Esophagus muscularis mucosa (tissue), 3 donors: ENCODE data around the gene CHDH.

Experiments used
- EP300 ChIP-seq: sonication (generic); formaldehyde crosslinking; IDR thresholded peaks from one replicate; pipeline ENCODE4 v1.6.1; 2017; ENCODE audit warnings: antibody characterized with exemption
- TF ChIP-seq, protein P1 (sequence below), 3 experiments: fragments of 200-600 bp in 2 of 3; fragments of 450-650 bp in 1 of 3; sonication (generic) in 2 of 3; IDR thresholded peaks; one replicate each; pipeline ENCODE4 v1.5.1; 2017 to 2019; ENCODE audit warnings: antibody characterized with exemption in 3 of 3, mild to moderate bottlenecking in 2 of 3, moderate library complexity in 1 of 3

DNA sequence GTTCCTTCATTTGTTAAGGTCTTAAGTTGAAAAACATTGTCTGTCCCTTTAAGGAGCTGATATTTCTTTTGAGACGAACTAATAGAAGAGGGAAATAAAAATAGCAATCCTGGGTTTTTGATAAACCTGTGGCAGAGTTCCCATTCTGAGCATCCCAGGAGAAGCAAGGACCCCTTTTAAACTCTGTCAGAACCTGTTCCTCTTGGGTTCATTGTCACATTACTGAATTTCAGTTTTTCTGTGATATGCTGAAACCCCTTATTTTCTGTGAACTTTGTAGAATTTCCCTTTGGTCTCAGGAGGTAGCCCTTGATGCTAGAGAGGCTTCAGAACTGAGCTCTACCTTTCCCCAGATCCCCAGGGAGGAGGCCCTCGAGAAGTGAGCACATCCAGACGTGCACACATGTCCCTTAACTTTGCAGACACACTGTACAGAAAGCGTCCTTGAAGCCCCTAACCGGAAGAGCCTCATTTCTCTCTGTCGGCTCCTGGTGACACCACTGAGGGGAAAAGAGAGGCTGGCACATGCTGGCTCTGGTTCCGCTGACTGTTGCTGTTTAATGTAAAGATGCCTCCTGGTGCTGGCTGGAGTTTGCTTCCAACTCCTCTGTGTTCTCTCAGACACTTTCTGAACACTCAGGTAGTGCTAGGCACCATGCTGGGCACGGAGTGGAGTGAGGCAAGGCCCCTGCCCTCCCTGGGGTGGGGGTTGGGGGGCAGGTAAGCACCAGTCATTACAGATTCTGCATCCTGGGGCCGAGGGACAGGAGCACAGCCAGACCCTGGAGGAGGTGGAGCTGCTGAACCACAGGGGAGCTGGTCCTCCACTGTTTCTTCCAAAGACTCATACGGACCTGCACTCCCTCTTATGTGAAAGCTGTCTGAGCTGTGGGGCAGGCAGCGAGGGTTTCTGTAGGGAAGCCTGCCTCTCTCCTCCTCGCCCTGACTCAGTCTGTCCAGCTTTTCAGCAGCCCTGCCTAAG is 77.5 kb downstream of the CHDH start:
- TF ChIP-seq, protein P1, sequence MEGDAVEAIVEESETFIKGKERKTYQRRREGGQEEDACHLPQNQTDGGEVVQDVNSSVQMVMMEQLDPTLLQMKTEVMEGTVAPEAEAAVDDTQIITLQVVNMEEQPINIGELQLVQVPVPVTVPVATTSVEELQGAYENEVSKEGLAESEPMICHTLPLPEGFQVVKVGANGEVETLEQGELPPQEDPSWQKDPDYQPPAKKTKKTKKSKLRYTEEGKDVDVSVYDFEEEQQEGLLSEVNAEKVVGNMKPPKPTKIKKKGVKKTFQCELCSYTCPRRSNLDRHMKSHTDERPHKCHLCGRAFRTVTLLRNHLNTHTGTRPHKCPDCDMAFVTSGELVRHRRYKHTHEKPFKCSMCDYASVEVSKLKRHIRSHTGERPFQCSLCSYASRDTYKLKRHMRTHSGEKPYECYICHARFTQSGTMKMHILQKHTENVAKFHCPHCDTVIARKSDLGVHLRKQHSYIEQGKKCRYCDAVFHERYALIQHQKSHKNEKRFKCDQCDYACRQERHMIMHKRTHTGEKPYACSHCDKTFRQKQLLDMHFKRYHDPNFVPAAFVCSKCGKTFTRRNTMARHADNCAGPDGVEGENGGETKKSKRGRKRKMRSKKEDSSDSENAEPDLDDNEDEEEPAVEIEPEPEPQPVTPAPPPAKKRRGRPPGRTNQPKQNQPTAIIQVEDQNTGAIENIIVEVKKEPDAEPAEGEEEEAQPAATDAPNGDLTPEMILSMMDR (IDR thresholded peaks at IDR 0.05) = no peak
- no peak for TF ChIP-seq EP300
